ENCODE data around the gene SPEN.
A peak's percentile ranks its signal among the peaks of the same experiment; 100 is the strongest.

The SPEN gene

DNA sequence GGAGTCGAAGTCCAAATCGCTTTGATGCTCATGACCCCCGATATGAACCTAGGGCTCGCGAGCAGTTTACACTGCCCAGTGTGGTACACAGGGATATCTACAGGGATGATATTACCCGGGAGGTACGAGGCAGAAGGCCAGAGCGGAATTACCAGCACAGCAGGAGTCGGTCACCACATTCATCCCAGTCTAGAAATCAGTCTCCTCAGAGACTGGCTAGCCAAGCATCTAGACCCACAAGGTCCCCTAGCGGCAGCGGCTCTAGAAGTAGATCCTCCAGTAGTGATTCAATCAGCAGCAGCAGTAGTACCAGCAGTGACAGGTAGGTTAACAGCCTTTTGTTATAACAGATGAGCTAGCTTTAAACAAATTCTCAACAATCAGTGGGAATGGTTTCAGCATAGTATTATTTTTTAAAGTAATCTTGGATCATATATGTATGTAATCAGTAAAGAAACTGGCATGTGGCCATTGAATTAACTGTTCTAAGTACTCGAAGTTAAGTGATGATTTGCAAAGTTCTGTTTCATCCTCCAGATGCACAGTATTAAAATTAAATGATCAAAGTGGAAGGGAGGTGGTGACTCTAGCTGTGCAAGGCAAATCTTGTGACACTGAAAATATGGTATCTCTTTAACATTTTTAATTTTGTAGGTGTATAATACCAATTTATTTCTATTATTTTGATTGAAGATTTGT lies 29.0 kb downstream of the SPEN start:
- H3K36me3 Mint-ChIP-seq (ENCODE audit: low read depth), result peaks cover 47% of the 10 kb centered on the region

DNA sequence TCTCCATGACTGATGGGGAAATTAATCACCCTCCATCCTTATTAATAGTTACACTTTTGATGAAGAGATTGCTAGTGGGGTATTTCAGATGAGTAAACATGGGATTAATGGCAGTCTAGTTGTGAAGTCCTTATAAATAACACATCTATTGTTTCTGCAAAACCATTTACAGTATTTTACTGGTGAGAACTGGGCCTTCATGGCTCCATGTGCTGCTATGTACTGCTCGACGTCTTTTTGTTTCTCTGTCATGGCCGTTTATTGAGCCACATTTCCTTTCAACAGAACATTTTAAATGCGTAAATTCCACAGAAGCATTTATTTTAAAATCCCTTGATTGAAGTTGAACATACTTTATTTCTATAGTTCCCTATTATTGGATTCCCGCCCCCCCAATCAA lies 34.5 kb downstream of the SPEN start:
- H3K4me1 Mint-ChIP-seq, result peaks cover 46% of the 10 kb centered on the region
- H3K27ac Mint-ChIP-seq, result no peak overlapping the region
- H3K9me3 Mint-ChIP-seq, result no peaks in the 10 kb centered on the region
- no peak overlapping the region for H3K4me3 Mint-ChIP-seq
- TF ChIP-seq, protein P1, sequence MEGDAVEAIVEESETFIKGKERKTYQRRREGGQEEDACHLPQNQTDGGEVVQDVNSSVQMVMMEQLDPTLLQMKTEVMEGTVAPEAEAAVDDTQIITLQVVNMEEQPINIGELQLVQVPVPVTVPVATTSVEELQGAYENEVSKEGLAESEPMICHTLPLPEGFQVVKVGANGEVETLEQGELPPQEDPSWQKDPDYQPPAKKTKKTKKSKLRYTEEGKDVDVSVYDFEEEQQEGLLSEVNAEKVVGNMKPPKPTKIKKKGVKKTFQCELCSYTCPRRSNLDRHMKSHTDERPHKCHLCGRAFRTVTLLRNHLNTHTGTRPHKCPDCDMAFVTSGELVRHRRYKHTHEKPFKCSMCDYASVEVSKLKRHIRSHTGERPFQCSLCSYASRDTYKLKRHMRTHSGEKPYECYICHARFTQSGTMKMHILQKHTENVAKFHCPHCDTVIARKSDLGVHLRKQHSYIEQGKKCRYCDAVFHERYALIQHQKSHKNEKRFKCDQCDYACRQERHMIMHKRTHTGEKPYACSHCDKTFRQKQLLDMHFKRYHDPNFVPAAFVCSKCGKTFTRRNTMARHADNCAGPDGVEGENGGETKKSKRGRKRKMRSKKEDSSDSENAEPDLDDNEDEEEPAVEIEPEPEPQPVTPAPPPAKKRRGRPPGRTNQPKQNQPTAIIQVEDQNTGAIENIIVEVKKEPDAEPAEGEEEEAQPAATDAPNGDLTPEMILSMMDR (IDR thresholded peaks at IDR 0.05), result no peak
- H3K27me3 Mint-ChIP-seq (ENCODE audit: low read depth, poor library complexity), result peaks cover 3% of the 10 kb centered on the region
- peaks cover 17% of the 10 kb centered on the region for H3K36me3 Mint-ChIP-seq (ENCODE audit: low read depth)
- DNase-seq, result no peak

More for the DNA sequence above, 29.0 kb downstream of the SPEN start:
- peaks cover 5% of the 10 kb centered on the region for H3K4me1 Mint-ChIP-seq
- TF ChIP-seq, protein P1 (IDR thresholded peaks at IDR 0.05), result peak; percentile 21
- H3K9me3 Mint-ChIP-seq, result no peaks in the 10 kb centered on the region
- peaks cover 4% of the 10 kb centered on the region for H3K27me3 Mint-ChIP-seq (ENCODE audit: low read depth, poor library complexity)
- H3K27ac Mint-ChIP-seq, result peak overlapping the region; percentile 85
- DNase-seq, result no peak
- H3K4me3 Mint-ChIP-seq, result no peak overlapping the region

DNA sequence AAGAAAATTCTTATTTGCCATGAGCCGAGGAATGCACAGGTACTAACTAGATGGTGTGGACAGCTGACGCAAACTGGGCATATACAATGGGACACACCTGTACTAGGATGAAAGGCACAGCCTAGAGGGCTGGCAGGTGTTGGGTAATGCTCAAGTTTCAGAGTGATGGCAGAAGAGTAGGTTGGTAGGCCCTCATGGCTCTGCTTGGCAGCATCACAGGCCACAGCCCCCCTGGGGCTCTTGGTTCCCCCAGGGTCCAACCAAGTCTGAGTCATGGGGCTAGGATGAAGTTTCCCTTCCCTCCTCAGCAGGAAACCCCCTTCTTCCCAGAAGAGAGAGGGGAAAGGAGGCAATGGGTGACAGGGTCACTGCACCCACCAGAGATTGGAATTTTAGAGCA lies 35.2 kb downstream of the SPEN start:
- peaks cover 17% of the 10 kb centered on the region for H3K36me3 Mint-ChIP-seq (ENCODE audit: low read depth)
- TF ChIP-seq, protein P1 (IDR thresholded peaks at IDR 0.05), result no peak
- H3K9me3 Mint-ChIP-seq, result no peaks in the 10 kb centered on the region
- peak overlapping the region; percentile 73 for H3K27ac Mint-ChIP-seq
- peaks cover 3% of the 10 kb centered on the region for H3K27me3 Mint-ChIP-seq (ENCODE audit: low read depth, poor library complexity)
- no peak for DNase-seq
- no peak overlapping the region for H3K4me3 Mint-ChIP-seq
- peaks cover 47% of the 10 kb centered on the region for H3K4me1 Mint-ChIP-seq

DNA sequence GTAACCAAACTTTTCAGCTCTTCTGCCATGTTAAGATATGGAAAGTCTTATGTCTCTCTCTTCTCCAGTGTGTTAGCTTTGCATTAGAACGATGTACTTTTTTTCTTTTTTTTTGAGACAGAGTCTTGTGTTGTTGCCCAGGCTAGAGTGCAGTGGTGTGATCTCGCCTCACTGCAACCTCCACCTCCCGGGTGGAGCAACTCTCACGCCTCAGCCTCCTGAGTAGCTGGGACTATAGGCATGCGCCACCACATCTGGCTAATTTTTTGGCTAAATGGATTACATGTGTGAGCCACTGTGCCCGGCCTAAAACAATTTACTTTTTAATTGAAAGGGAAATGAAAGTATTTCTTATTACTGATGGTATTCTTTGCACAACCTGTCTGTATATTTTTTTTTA lies 35.8 kb downstream of the SPEN start:
- peaks cover 3% of the 10 kb centered on the region for H3K27me3 Mint-ChIP-seq (ENCODE audit: low read depth, poor library complexity)

DNA sequence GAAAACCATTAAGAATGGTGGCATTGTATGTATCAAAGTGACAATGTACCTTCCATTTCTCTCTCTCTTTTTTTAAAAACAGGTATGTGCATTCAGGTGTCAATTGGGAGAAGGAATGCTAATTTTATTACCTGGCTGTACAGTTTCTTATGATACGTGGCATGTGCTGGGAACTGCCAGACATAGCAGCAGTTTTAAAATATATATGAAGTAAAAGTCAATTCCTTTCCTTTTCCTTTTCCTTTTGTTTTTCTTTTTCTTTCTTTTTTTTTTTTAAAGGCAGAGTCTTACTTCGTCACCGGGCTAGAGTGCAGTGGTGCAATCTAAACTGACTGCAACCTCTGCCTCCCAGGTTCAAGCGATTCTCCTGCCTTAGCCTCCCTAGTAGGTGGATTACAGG lies 37.0 kb downstream of the SPEN start:
- Mint-ChIP-seq H3K27me3 (ENCODE audit: low read depth, poor library complexity) (peaks cover 3% of the 10 kb centered on the region), H3K36me3 (ENCODE audit: low read depth) (peaks cover 15% of the 10 kb centered on the region), H3K4me1 (peaks cover 43% of the 10 kb centered on the region), H3K27ac (peak overlapping the region; percentile 87), H3K4me3 (no peak overlapping the region), H3K9me3 (no peaks in the 10 kb centered on the region)
- DNase-seq, result no peak
- TF ChIP-seq, protein P1 (IDR thresholded peaks at IDR 0.05), result no peak

More for the DNA sequence above, 35.8 kb downstream of the SPEN start:
- TF ChIP-seq, protein P1 (IDR thresholded peaks at IDR 0.05), result no peak
- H3K36me3 Mint-ChIP-seq (ENCODE audit: low read depth), result peaks cover 13% of the 10 kb centered on the region
- no peaks in the 10 kb centered on the region for H3K9me3 Mint-ChIP-seq
- peaks cover 47% of the 10 kb centered on the region for H3K4me1 Mint-ChIP-seq
- H3K27ac Mint-ChIP-seq, result peak overlapping the region; percentile 73
- no peak for DNase-seq
- no peak overlapping the region for H3K4me3 Mint-ChIP-seq

DNA sequence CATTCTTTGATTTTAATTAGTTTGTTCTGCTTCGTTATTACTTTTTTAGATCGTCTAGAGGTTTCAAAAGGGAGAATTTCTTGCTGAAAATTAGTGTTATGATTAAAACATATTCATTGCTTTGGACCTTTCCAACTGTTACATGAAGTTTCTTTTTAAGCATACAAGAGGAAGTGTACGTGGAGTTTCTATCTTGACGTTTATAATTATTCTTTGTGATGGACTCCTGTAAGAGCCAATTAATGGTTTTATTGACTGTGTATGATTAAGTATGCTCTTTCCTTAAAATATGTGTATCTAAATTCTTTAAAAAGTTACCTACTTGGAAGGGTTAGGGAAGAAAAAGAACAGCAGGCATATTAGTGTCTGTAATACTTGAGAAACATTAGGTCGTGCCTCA lies 37.8 kb downstream of the SPEN start:
- no peaks in the 10 kb centered on the region for H3K9me3 Mint-ChIP-seq
- peaks cover 3% of the 10 kb centered on the region for H3K27me3 Mint-ChIP-seq (ENCODE audit: low read depth, poor library complexity)
- TF ChIP-seq, protein P1 (IDR thresholded peaks at IDR 0.05), result no peak
- peak overlapping the region; percentile 71 for H3K4me3 Mint-ChIP-seq
- H3K4me1 Mint-ChIP-seq, result peaks cover 42% of the 10 kb centered on the region
- peaks cover 21% of the 10 kb centered on the region for H3K36me3 Mint-ChIP-seq (ENCODE audit: low read depth)
- peak overlapping the region; percentile 98 for H3K27ac Mint-ChIP-seq
- no peak for DNase-seq

Measured in nephron progenitor cell (in vitro differentiated cells).